Progenitor cell of endocrine pancreas (in vitro differentiated cells): ENCODE measurements around the gene DENND5B. TPM values are rescaled to one million over a fixed set of nuclear protein-coding genes. Genes with fewer than 3 reads are reported as not detected.
"Not testable (repeated sequence)": the region's sequence is repeated elsewhere in the genome, so short reads cannot be mapped to it uniquely, and the experiment has no call there.

Source experiments
- DNase-seq: peaks from one replicate; pipeline ENCODE4 v3.0.0; 2021; ENCODE audit warnings: low spot score; ENCODE audit not compliant: unreplicated experiment
- H3K27ac Mint-ChIP-seq: 2 replicates; pipeline ENCODE4 v1.8.0; 2021; ENCODE audit warnings: mild to moderate bottlenecking, moderate library complexity, mixed read lengths
- H3K27me3 Mint-ChIP-seq: 2 replicates; pipeline ENCODE4 v1.8.0; 2021; ENCODE audit warnings: mixed read lengths
- H3K36me3 Mint-ChIP-seq: 2 replicates; pipeline ENCODE4 v1.8.0; 2022; ENCODE audit warnings: mixed read lengths; ENCODE audit not compliant: insufficient read depth
- H3K4me1 Mint-ChIP-seq: 2 replicates; pipeline ENCODE4 v1.8.0; 2021; ENCODE audit warnings: low read depth, mixed read lengths
- H3K4me3 Mint-ChIP-seq: 2 replicates; pipeline ENCODE4 v1.8.0; 2021; ENCODE audit warnings: low read depth, mild to moderate bottlenecking, moderate library complexity, mixed read lengths
- H3K9me3 Mint-ChIP-seq: 2 replicates; pipeline ENCODE4 v1.8.0; 2021; ENCODE audit warnings: low read depth, mixed read lengths
- total RNA-seq: library from RNA; stranded (reverse); gene quantifications from 2 replicates; pipeline ENCODE4 v1.2.1, GENCODE V29; 2021
- TF ChIP-seq, protein P1 (sequence below): fragments of 200-600 bp; sonication (generic); IDR thresholded peaks from one replicate; pipeline ENCODE4 v1.5.0; 2021; ENCODE audit warnings: antibody characterized with exemption, mild to moderate bottlenecking; ENCODE audit not compliant: unreplicated experiment

Gene DENND5B
- total RNA-seq, 1 donor from 2014 or later = 35.0 TPM

GRCh38 chr12:31388713-31389112, 202.2 kb downstream of the DENND5B start:
- H3K9me3 Mint-ChIP-seq = no peaks in the 10 kb centered on the region
- DNase-seq = no peak
- no peak overlapping the region for H3K27ac Mint-ChIP-seq
- H3K36me3 Mint-ChIP-seq = peaks cover 26% of the 10 kb centered on the region
- no peaks in the 10 kb centered on the region for H3K27me3 Mint-ChIP-seq
- peaks cover 30% of the 10 kb centered on the region for H3K4me1 Mint-ChIP-seq
- TF ChIP-seq, protein P1, sequence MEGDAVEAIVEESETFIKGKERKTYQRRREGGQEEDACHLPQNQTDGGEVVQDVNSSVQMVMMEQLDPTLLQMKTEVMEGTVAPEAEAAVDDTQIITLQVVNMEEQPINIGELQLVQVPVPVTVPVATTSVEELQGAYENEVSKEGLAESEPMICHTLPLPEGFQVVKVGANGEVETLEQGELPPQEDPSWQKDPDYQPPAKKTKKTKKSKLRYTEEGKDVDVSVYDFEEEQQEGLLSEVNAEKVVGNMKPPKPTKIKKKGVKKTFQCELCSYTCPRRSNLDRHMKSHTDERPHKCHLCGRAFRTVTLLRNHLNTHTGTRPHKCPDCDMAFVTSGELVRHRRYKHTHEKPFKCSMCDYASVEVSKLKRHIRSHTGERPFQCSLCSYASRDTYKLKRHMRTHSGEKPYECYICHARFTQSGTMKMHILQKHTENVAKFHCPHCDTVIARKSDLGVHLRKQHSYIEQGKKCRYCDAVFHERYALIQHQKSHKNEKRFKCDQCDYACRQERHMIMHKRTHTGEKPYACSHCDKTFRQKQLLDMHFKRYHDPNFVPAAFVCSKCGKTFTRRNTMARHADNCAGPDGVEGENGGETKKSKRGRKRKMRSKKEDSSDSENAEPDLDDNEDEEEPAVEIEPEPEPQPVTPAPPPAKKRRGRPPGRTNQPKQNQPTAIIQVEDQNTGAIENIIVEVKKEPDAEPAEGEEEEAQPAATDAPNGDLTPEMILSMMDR = no peak
- H3K4me3 Mint-ChIP-seq = no peak overlapping the region

- DNase-seq = no peak
- H3K4me3 Mint-ChIP-seq = no peak overlapping the region
- peaks cover 30% of the 10 kb centered on the region for H3K4me1 Mint-ChIP-seq
- no peaks in the 10 kb centered on the region for H3K9me3 Mint-ChIP-seq
- peaks cover 26% of the 10 kb centered on the region for H3K36me3 Mint-ChIP-seq
- TF ChIP-seq, protein P1 = no peak
- peak overlapping the region; percentile 67 for H3K27ac Mint-ChIP-seq
- no peaks in the 10 kb centered on the region for H3K27me3 Mint-ChIP-seq
These were observed 203.5 kb downstream of the DENND5B start for GRCh38 chr12:31387466-31387865.

DNA sequence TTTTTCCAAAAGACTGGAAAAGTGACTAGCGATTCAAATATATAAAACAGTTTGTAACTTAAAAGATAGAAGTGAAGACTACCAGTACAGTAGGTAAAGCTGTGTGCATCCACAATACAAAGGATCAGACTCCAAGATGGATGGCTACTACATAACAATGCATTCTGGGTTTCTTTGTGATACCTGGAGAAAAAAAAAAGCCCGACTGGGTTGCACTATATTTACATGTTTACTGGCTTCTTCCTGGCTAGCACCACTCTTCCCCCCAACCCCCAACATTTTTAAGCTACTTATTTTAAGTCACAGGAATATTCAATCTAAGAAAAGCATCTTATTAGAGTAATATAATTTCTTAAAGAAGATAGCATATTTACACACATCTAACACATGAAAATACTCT, 203.9 kb downstream of the DENND5B start:
- Mint-ChIP-seq H3K36me3 (peaks cover 26% of the 10 kb centered on the region), H3K27me3 (no peaks in the 10 kb centered on the region), H3K4me3 (no peak overlapping the region), H3K4me1 (peaks cover 30% of the 10 kb centered on the region), H3K9me3 (peaks cover 2% of the 10 kb centered on the region), H3K27ac (peak overlapping the region; percentile 95)
- DNase-seq = no peak
- TF ChIP-seq, protein P1 = no peak

DNA sequence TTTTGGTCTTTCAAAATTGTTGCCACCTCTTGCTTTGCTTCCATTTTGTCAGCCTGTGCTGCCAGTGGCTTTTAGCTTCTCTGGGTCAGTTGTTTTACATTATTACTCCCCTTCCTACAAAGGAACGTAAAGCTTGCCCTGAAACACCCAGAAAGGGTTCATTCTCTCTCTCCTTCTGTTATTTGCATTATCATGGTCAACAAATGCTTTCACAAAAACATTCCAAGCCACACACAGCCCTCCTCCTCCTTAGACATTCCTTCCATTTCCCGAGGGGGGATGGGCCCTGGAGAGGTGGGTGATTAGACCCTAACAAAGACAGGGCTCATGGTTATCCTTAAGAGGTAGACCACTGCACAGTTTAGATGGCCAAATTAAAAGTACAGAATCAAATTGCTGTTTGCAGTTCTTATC, 204.6 kb downstream of the DENND5B start:
- peak overlapping the region; percentile 95 for H3K27ac Mint-ChIP-seq
- H3K4me3 Mint-ChIP-seq = no peak overlapping the region
- peaks cover 28% of the 10 kb centered on the region for H3K36me3 Mint-ChIP-seq
- no peaks in the 10 kb centered on the region for H3K27me3 Mint-ChIP-seq
- peaks cover 30% of the 10 kb centered on the region for H3K4me1 Mint-ChIP-seq
- DNase-seq = peak; percentile 48
- TF ChIP-seq, protein P1 = no peak
- H3K9me3 Mint-ChIP-seq = peaks cover 5% of the 10 kb centered on the region

DNA sequence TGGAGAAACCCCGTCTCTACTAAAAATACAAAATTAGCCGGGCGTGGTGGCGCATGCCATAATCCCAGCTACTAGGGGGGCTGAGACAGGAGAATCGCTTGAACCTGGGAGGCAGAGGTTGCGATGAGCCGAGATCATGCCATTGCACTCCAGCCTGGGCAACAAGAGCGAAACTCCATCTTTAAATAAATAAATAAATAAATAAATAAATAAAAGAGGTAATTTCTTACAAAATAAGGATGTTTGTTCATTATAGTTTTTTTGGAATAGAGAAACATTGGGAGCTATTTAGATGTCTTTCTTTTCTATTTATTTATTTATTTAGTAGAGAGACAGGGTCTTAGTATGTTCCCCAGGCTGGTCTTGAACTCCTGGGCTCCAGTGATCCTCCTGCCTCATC, 213.7 kb downstream of the DENND5B start:
- DNase-seq, H3K27ac Mint-ChIP-seq, H3K4me1 Mint-ChIP-seq, H3K27me3 Mint-ChIP-seq, H3K4me3 Mint-ChIP-seq, H3K36me3 Mint-ChIP-seq, H3K9me3 Mint-ChIP-seq: not testable (repeated sequence)

GRCh38 chr12:31375422-31375821, 215.5 kb downstream of the DENND5B start:
- H3K36me3 Mint-ChIP-seq, DNase-seq, H3K9me3 Mint-ChIP-seq, H3K27me3 Mint-ChIP-seq, H3K27ac Mint-ChIP-seq, H3K4me3 Mint-ChIP-seq: not testable (repeated sequence)
- peaks cover 20% of the 10 kb centered on the region for H3K4me1 Mint-ChIP-seq
